ENCODE measurements around the gene FUNDC1. TPM values are rescaled to one million over a fixed set of nuclear protein-coding genes. Genes with fewer than 3 reads are reported as not detected.

The FUNDC1 gene, protein sequence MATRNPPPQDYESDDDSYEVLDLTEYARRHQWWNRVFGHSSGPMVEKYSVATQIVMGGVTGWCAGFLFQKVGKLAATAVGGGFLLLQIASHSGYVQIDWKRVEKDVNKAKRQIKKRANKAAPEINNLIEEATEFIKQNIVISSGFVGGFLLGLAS
- 13.4 and 18.2 TPM in 2 replicates for total RNA-seq

DNA sequence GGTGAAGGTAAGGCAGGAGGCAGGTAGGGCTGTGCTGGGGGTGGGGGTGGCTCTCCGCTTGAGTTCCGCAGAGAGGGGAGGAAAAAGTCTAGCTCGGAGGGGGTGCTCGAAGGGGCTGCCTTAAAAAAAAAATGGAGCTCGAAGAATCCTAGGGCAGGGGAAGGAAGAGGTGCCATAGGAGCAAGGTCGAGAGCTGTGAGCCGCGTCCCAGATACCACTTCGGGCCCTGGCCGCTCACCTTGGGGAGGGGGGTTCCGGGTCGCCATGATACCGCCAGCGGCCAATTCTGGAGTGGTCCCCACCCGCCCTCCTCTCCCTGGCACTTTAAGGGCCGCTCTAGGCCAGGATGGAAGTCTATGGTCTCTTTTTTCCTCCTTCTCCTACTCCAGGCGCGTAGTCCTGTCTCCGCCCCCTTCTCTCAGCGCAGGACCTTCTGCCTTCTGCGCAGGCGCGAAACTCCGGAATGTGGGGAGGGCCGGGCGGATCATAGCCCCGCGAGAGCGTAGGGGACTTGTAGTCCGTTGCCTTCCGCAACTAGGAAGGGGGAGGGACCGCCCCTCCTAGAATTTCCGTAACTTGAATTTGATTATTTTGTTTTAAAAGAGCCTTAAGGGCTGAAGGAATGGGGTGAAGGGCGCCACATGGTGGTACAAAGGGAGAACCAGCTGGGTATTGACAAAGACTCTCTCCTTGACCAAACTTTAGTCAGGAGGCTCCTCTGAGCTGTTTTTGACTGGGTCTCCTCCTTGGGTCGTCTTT is at the start of gene FUNDC1:
Gene FUNDC1, minus strand, starts transcription at position 293 of the 759 bp plus-strand sequence. Its CDS starts 27 bp downstream, at position 266.

Other genes starting within 250 kb of the FUNDC1 start
- 1.2 and 2.9 TPM in 2 replicates for gene EFHC2, start 199.2 kb downstream of the FUNDC1 start, total RNA-seq

All from epithelial cell of alveolus of lung (primary cell).